Parathyroid adenoma (tissue), 2 donors: ENCODE measurements around the gene KCTD16.

Source experiments
- H2AFZ ChIP-seq: fragments of 300-600 bp; sonication (generic); one replicate; pipeline ENCODE4 v1.7.0; 2017; ENCODE audit warnings: antibody characterized with exemption, mild to moderate bottlenecking
- H3K27ac ChIP-seq: fragments of 300-600 bp; sonication (generic); one replicate; pipeline ENCODE4 v1.7.0; 2017
- H3K27me3 ChIP-seq: fragments of 300-600 bp; sonication (generic); one replicate; pipeline ENCODE4 v1.7.0; 2017; ENCODE audit warnings: low read length; ENCODE audit not compliant: control insufficient read depth, insufficient read depth
- H3K36me3 ChIP-seq: fragments of 300-600 bp; sonication (generic); one replicate; pipeline ENCODE4 v1.7.0; 2017; ENCODE audit warnings: low read length; ENCODE audit not compliant: control insufficient read depth, insufficient read depth
- H3K4me1 ChIP-seq: fragments of 300-600 bp; sonication (generic); one replicate; pipeline ENCODE4 v1.7.0; 2017; ENCODE audit warnings: control low read depth
- H3K4me2 ChIP-seq: fragments of 300-600 bp; sonication (generic); one replicate; pipeline ENCODE4 v1.7.0; 2017; ENCODE audit warnings: low read length
- H3K4me3 ChIP-seq: fragments of 300-600 bp; sonication (generic); one replicate; pipeline ENCODE4 v1.7.0; 2017; ENCODE audit warnings: low read depth, low read length
- H3K79me2 ChIP-seq: fragments of 300-600 bp; sonication (generic); one replicate; pipeline ENCODE4 v1.7.0; 2017; ENCODE audit warnings: control low read depth
- H3K9ac ChIP-seq: fragments of 300-600 bp; sonication (generic); one replicate; pipeline ENCODE4 v1.7.0; 2017; ENCODE audit warnings: mild to moderate bottlenecking
- H3K9me3 ChIP-seq: fragments of 300-600 bp; sonication (generic); one replicate; pipeline ENCODE4 v1.7.0; 2017; ENCODE audit warnings: low read length; ENCODE audit not compliant: control insufficient read depth
- TF ChIP-seq, protein P1 (sequence below): fragments of 300-600 bp; sonication (generic); IDR thresholded peaks from one replicate; pipeline ENCODE4 v1.7.0; 2017; ENCODE audit warnings: antibody characterized with exemption, mild to moderate bottlenecking
- donor health status: primary hyperparathyroidism.

Gene KCTD16

GRCh38 chr5:144323181-144323580 lies 152.5 kb downstream of the KCTD16 start:
- Histone ChIP-seq H3K9me3 (no peaks in the 10 kb centered on the region), H3K9ac (no peak overlapping the region), H3K4me3 (no peak overlapping the region), H3K27me3 (no peaks in the 10 kb centered on the region), H2AFZ (no peak overlapping the region), H3K27ac (no peak overlapping the region), H3K79me2 (no peaks in the 10 kb centered on the region), H3K36me3 (no peaks in the 10 kb centered on the region), H3K4me2 (no peak overlapping the region), H3K4me1 (no peaks in the 10 kb centered on the region)
- TF ChIP-seq, protein P1, sequence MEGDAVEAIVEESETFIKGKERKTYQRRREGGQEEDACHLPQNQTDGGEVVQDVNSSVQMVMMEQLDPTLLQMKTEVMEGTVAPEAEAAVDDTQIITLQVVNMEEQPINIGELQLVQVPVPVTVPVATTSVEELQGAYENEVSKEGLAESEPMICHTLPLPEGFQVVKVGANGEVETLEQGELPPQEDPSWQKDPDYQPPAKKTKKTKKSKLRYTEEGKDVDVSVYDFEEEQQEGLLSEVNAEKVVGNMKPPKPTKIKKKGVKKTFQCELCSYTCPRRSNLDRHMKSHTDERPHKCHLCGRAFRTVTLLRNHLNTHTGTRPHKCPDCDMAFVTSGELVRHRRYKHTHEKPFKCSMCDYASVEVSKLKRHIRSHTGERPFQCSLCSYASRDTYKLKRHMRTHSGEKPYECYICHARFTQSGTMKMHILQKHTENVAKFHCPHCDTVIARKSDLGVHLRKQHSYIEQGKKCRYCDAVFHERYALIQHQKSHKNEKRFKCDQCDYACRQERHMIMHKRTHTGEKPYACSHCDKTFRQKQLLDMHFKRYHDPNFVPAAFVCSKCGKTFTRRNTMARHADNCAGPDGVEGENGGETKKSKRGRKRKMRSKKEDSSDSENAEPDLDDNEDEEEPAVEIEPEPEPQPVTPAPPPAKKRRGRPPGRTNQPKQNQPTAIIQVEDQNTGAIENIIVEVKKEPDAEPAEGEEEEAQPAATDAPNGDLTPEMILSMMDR, result no peak

- H3K4me3 ChIP-seq, result no peak overlapping the region
- no peak overlapping the region for H3K4me2 ChIP-seq
Measured at GRCh38 chr5:144325532-144325931, 154.9 kb downstream of the KCTD16 start.

GRCh38 chr5:144328494-144328893 lies 157.8 kb downstream of the KCTD16 start:
- Histone ChIP-seq H3K9ac (no peak overlapping the region), H2AFZ (no peak overlapping the region), H3K4me2 (no peak overlapping the region), H3K27ac (no peak overlapping the region), H3K79me2 (no peaks in the 10 kb centered on the region), H3K4me1 (no peaks in the 10 kb centered on the region), H3K4me3 (no peak overlapping the region), H3K27me3 (no peaks in the 10 kb centered on the region), H3K9me3 (no peaks in the 10 kb centered on the region), H3K36me3 (no peaks in the 10 kb centered on the region)
- TF ChIP-seq, protein P1, result no peak

More at GRCh38 chr5:144325532-144325931, 154.9 kb downstream of the KCTD16 start:
- no peak overlapping the region for H3K9ac ChIP-seq
- H3K4me1 ChIP-seq, result no peaks in the 10 kb centered on the region
- no peak overlapping the region for H3K27ac ChIP-seq
- H3K27me3 ChIP-seq, result no peaks in the 10 kb centered on the region
- TF ChIP-seq, protein P1, result no peak
- H3K79me2 ChIP-seq, result no peaks in the 10 kb centered on the region
- H3K36me3 ChIP-seq, result no peaks in the 10 kb centered on the region
- no peaks in the 10 kb centered on the region for H3K9me3 ChIP-seq
- H2AFZ ChIP-seq, result no peak overlapping the region

DNA sequence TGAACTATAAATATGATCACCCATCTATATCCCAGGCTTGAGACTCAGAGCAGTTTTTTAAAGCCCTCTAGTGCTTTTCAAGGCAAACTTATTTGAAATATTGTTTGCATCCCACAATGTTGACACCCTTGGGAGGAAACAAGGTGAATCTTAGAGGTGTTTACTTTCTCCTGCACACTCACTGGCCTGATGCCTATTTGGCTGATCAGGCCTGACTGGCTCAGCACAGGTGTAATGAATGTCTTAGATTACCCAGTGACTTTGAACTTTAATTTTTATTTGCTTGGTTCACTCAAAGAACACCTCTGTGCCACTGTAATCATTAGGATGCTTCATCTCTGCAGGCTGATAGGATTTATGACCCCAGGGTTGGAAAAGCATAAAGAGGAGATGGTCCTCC lies 158.3 kb downstream of the KCTD16 start:
- no peaks in the 10 kb centered on the region for H3K36me3 ChIP-seq
- no peaks in the 10 kb centered on the region for H3K79me2 ChIP-seq
- TF ChIP-seq, protein P1, result no peak
- no peaks in the 10 kb centered on the region for H3K9me3 ChIP-seq
- H3K27ac ChIP-seq, result no peak overlapping the region
- H3K4me2 ChIP-seq, result no peak overlapping the region
- no peaks in the 10 kb centered on the region for H3K27me3 ChIP-seq
- no peak overlapping the region for H2AFZ ChIP-seq
- no peaks in the 10 kb centered on the region for H3K4me1 ChIP-seq
- H3K9ac ChIP-seq, result no peak overlapping the region
- H3K4me3 ChIP-seq, result no peak overlapping the region

DNA sequence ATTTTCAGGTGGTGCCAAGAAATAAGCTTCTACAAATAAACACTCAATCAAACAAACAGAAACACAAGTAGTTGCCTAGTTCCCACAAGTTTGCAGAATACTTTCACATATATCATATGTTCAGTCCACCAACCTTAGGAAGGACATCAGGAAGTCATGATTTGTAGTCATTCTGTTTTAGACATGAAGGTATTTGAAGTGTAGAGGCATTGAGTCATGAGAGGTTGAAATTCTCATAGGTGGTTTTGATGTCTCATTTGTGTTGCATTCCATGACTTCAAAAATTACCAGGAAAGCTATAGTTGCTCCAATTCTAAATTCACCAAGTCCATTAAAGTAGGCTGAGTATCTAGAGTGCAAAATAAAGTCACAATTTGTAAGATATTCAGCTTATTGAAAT lies 159.0 kb downstream of the KCTD16 start:
- TF ChIP-seq, protein P1, result no peak
- Histone ChIP-seq H3K79me2 (no peaks in the 10 kb centered on the region), H3K4me1 (no peaks in the 10 kb centered on the region), H3K36me3 (no peaks in the 10 kb centered on the region), H3K27ac (no peak overlapping the region), H3K4me2 (no peak overlapping the region), H3K27me3 (no peaks in the 10 kb centered on the region), H2AFZ (no peak overlapping the region), H3K4me3 (no peak overlapping the region), H3K9me3 (no peaks in the 10 kb centered on the region), H3K9ac (no peak overlapping the region)
